ENCODE results near the gene RCBTB2. TPM values are rescaled to one million over a fixed set of nuclear protein-coding genes. Genes with fewer than 3 reads are reported as not detected.
A peak's percentile ranks its signal among the peaks of the same experiment; 100 is the strongest.

RCBTB2 gene
- total RNA-seq, 1 donor from 2014 or later, result 5.6 TPM

DNA sequence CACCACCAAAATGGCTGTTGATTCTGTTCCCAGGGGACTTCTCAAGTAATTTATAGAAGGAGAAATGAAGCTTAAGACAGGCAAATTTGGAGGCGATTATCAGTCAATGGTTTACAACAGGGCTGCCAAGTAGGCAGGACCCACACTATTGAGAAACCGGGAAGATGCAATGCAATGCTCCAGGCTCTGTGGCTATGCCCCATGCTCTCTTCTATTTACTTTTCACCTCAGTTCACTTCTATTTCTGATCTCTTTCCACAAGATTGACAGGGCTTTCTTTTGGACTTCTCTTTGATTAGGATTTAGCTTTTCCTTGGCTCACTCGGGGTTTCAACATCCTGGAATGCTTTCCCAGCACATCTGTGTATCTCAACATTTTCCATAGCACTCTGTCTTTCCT is 12.7 kb upstream of the RCBTB2 start:
- no peak for DNase-seq (ENCODE audit: low read depth)
- Histone ChIP-seq H3K36me3 (ENCODE audit: control insufficient read depth, insufficient read depth, low read length) (no peaks in the 10 kb centered on the region), H3K27me3 (ENCODE audit: control insufficient read depth, insufficient read depth, low read length) (no peaks in the 10 kb centered on the region), H3K4me3 (ENCODE audit: low read depth, low read length) (no peak overlapping the region)
- TF ChIP-seq, protein P1, sequence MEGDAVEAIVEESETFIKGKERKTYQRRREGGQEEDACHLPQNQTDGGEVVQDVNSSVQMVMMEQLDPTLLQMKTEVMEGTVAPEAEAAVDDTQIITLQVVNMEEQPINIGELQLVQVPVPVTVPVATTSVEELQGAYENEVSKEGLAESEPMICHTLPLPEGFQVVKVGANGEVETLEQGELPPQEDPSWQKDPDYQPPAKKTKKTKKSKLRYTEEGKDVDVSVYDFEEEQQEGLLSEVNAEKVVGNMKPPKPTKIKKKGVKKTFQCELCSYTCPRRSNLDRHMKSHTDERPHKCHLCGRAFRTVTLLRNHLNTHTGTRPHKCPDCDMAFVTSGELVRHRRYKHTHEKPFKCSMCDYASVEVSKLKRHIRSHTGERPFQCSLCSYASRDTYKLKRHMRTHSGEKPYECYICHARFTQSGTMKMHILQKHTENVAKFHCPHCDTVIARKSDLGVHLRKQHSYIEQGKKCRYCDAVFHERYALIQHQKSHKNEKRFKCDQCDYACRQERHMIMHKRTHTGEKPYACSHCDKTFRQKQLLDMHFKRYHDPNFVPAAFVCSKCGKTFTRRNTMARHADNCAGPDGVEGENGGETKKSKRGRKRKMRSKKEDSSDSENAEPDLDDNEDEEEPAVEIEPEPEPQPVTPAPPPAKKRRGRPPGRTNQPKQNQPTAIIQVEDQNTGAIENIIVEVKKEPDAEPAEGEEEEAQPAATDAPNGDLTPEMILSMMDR (IDR thresholded peaks at IDR 0.05; ENCODE audit: insufficient read depth, low read length, poor library complexity, severe bottlenecking), result no peak

- Histone ChIP-seq H3K4me3 (ENCODE audit: low read depth, low read length) (no peak overlapping the region), H3K27me3 (ENCODE audit: control insufficient read depth, insufficient read depth, low read length) (no peaks in the 10 kb centered on the region), H3K36me3 (ENCODE audit: control insufficient read depth, insufficient read depth, low read length) (no peaks in the 10 kb centered on the region)
- DNase-seq (ENCODE audit: low read depth), result no peak
- TF ChIP-seq, protein P1 (IDR thresholded peaks at IDR 0.05; ENCODE audit: insufficient read depth, low read length, poor library complexity, severe bottlenecking), result peak; percentile 12
These were observed 9.9 kb upstream of the RCBTB2 start for GRCh38 chr13:48542581-48543341.

DNA sequence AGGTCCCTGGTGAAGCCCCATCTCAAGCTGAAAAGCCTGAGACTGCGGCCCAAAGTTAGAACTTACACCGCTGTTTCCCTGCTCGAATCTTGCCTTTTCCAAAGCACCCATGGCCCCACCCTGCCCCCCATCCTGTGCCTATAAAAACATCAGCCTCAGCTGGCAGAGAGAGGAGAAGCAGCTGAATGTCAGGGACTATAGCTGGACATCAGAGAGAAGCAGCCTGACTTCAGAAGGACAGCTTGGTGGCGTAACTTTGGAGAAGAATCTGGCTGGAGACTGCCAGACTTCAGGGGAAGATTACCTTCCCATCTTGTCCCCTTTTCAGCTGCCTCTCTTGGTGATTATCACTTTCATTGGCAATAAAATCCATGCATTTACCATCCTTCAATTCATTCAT is 9.3 kb upstream of the RCBTB2 start:
- TF ChIP-seq, protein P1 (IDR thresholded peaks at IDR 0.05; ENCODE audit: insufficient read depth, low read length, poor library complexity, severe bottlenecking), result no peak
- Histone ChIP-seq H3K27me3 (ENCODE audit: control insufficient read depth, insufficient read depth, low read length) (no peaks in the 10 kb centered on the region), H3K36me3 (ENCODE audit: control insufficient read depth, insufficient read depth, low read length) (no peaks in the 10 kb centered on the region), H3K4me3 (ENCODE audit: low read depth, low read length) (no peak overlapping the region)
- DNase-seq (ENCODE audit: low read depth), result no peak

DNA sequence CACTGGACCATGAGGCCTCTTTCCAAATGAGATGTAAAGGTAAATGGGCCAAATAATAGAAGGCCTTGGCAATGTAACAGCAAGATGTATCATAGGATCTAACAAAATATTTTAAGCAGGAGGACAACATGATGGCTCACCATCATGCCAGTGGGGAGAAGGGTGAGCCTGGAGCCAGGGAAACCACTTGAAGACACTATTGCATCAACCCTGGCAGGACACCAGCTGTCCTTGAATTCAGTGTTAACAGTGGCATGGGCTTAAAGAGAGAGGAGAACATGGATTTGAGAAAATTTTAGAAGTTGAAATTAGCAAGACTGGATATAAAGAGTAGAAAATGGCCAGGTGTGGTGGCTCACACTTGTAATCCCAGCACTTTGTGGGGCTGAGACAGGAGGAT is 6.7 kb upstream of the RCBTB2 start:
- Histone ChIP-seq H3K27me3 (ENCODE audit: control insufficient read depth, insufficient read depth, low read length) (no peaks in the 10 kb centered on the region), H3K4me3 (ENCODE audit: low read depth, low read length) (no peak overlapping the region), H3K36me3 (ENCODE audit: control insufficient read depth, insufficient read depth, low read length) (no peaks in the 10 kb centered on the region)
- TF ChIP-seq, protein P1 (IDR thresholded peaks at IDR 0.05; ENCODE audit: insufficient read depth, low read length, poor library complexity, severe bottlenecking), result no peak
- DNase-seq (ENCODE audit: low read depth), result no peak

DNA sequence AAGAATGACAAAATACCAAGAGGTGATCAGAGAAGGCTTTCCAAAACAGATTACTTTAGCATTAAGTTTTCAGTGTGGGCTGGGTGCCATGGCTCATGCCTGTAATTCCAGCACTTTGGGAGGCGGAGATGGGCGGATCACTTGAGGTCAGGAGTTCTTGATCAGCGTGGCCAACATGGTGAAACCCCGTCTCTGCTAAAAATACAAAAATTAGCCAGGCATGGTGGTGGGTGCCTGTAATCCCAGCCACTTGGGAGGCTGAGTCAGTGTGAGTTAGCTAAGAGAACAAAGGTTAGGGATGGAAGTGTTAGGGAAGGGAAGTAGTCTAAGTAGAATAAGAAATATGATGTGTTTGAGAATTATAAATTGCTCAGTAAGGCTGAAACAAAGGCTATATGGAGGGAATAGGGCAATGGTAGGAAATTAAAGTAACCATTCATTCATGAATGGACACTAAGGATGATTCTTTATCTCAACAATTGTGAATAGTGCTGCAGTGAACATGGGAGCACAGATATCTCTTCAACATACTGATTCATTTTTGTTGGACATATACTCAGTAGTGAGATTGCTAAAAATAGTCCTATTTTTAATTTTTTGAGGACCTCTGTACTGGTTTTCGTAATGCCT is 3.9 kb upstream of the RCBTB2 start:
- Histone ChIP-seq H3K4me3 (ENCODE audit: low read depth, low read length) (no peak overlapping the region), H3K36me3 (ENCODE audit: control insufficient read depth, insufficient read depth, low read length) (no peaks in the 10 kb centered on the region), H3K27me3 (ENCODE audit: control insufficient read depth, insufficient read depth, low read length) (no peaks in the 10 kb centered on the region)
- DNase-seq (ENCODE audit: low read depth), result no peak
- TF ChIP-seq, protein P1 (IDR thresholded peaks at IDR 0.05; ENCODE audit: insufficient read depth, low read length, poor library complexity, severe bottlenecking), result no peak
